HG03135 (cell line): ENCODE measurements around the gene KIAA1614.

Experiments
- ATAC-seq: cut with Tn5 transposase; IDR thresholded peaks from one replicate; pipeline ENCODE4 v1.9.1; 2021; ENCODE audit warnings: mild to moderate bottlenecking, moderate library complexity; ENCODE audit not compliant: unreplicated experiment

Gene KIAA1614

GRCh38 chr1:180912801-180913565 lies at the start of gene KIAA1614:
KIAA1614 (plus strand) TSS chr1:180912897; CDS start chr1:180913244, 347 bp downstream.
- peak; percentile 32 for ATAC-seq

- ATAC-seq: no peak
These were observed 49.4 kb upstream of the KIAA1614 start for GRCh38 chr1:180863158-180863775.

- no peak for ATAC-seq
These were observed 30.7 kb upstream of the KIAA1614 start for GRCh38 chr1:180881806-180882509.

- ATAC-seq: no peak
These were observed 28.0 kb upstream of the KIAA1614 start for GRCh38 chr1:180884588-180885300.

GRCh38 chr1:180886338-180886737 lies 26.4 kb upstream of the KIAA1614 start:
- ATAC-seq: no peak

- no peak for ATAC-seq
These were observed 24.9 kb upstream of the KIAA1614 start for GRCh38 chr1:180887841-180888240.

GRCh38 chr1:180888870-180889269 lies 23.8 kb upstream of the KIAA1614 start:
- no peak for ATAC-seq

GRCh38 chr1:180889325-180889724 lies 23.4 kb upstream of the KIAA1614 start:
- ATAC-seq: no peak

- ATAC-seq: no peak
These were observed 20.4 kb upstream of the KIAA1614 start for GRCh38 chr1:180892272-180892671.

GRCh38 chr1:180892675-180893074 lies 20.0 kb upstream of the KIAA1614 start:
- ATAC-seq: no peak

- ATAC-seq: no peak
These were observed 19.1 kb upstream of the KIAA1614 start for GRCh38 chr1:180893614-180894013.

GRCh38 chr1:180896161-180896560 lies 16.5 kb upstream of the KIAA1614 start:
- no peak for ATAC-seq

GRCh38 chr1:180898441-180899219 lies 14.1 kb upstream of the KIAA1614 start:
- ATAC-seq: no peak

GRCh38 chr1:180899262-180899661 lies 13.4 kb upstream of the KIAA1614 start:
- ATAC-seq: no peak

GRCh38 chr1:180901076-180901990 lies 11.4 kb upstream of the KIAA1614 start:
- no peak for ATAC-seq

GRCh38 chr1:180902541-180902940 lies 10.2 kb upstream of the KIAA1614 start:
- no peak for ATAC-seq

- no peak for ATAC-seq
These were observed 6.8 kb upstream of the KIAA1614 start for GRCh38 chr1:180905927-180906326.

- no peak for ATAC-seq
These were observed 6.2 kb upstream of the KIAA1614 start for GRCh38 chr1:180906511-180906910.

- ATAC-seq: no peak
These were observed 5.2 kb upstream of the KIAA1614 start for GRCh38 chr1:180907313-180908055.
